ENCODE measurements around the gene PHKA1. TPM values are rescaled to one million over a fixed set of nuclear protein-coding genes. Genes with fewer than 3 reads are reported as not detected.

The PHKA1 gene
- total RNA-seq, 1 donor from 2014 or later = 3.1 TPM

DNA sequence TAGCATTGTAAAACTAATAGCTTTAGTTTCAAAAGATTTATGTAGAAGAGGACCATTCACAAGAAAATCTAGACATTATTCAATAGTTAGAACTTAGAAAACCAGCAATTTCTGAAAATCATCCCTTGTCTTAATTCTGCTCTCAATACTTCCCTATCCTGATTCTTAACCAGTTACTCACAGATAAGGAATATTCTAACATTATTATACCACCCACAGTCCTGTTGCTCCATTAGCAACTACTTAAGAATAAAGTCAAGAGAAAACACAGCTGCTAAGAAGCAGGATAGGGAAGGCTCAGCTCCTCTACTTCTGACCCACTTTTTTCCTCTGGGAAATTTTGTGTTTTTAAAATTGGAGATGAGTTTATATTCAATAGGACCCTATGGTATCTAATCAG, 47.7 kb downstream of the PHKA1 start:
- Mint-ChIP-seq H3K27me3 (ENCODE audit: unreplicated experiment) (no peaks in the 10 kb centered on the region), H3K9me3 (ENCODE audit: unreplicated experiment) (no peaks in the 10 kb centered on the region)
- TF ChIP-seq, protein P1, sequence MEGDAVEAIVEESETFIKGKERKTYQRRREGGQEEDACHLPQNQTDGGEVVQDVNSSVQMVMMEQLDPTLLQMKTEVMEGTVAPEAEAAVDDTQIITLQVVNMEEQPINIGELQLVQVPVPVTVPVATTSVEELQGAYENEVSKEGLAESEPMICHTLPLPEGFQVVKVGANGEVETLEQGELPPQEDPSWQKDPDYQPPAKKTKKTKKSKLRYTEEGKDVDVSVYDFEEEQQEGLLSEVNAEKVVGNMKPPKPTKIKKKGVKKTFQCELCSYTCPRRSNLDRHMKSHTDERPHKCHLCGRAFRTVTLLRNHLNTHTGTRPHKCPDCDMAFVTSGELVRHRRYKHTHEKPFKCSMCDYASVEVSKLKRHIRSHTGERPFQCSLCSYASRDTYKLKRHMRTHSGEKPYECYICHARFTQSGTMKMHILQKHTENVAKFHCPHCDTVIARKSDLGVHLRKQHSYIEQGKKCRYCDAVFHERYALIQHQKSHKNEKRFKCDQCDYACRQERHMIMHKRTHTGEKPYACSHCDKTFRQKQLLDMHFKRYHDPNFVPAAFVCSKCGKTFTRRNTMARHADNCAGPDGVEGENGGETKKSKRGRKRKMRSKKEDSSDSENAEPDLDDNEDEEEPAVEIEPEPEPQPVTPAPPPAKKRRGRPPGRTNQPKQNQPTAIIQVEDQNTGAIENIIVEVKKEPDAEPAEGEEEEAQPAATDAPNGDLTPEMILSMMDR (IDR thresholded peaks at IDR 0.05; ENCODE audit: partially characterized antibody, unreplicated experiment) = no peak

DNA sequence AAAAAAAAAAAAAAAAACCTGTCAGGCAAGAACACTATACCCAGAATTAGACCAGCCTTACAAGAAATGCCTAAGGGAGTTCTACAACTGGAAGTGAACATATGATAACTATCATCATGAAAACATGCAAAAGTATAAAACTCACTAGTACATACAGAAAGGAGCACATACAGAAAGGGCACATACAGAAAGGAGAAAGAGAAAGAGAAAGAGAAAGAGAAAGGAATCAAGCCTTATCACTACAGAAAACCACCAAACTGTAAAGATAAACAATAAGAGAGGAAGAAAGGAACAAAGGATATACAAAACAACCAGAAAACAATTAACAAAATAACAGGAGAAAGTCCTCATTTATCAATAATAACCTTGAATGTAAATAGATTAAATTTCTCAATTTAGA, 50.4 kb downstream of the PHKA1 start:
- Mint-ChIP-seq H3K9me3 (ENCODE audit: unreplicated experiment) (no peaks in the 10 kb centered on the region), H3K27ac (ENCODE audit: unreplicated experiment) (no peak overlapping the region), H3K4me3 (ENCODE audit: unreplicated experiment) (no peak overlapping the region), H3K27me3 (ENCODE audit: unreplicated experiment) (no peaks in the 10 kb centered on the region), H3K4me1 (ENCODE audit: low read depth, unreplicated experiment) (no peaks in the 10 kb centered on the region), H3K36me3 (ENCODE audit: unreplicated experiment) (no peaks in the 10 kb centered on the region)
- DNase-seq = no peak
- TF ChIP-seq, protein P1 (IDR thresholded peaks at IDR 0.05; ENCODE audit: partially characterized antibody, unreplicated experiment) = no peak

More for the DNA sequence above, 47.7 kb downstream of the PHKA1 start:
- no peak for DNase-seq
- no peak overlapping the region for H3K4me3 Mint-ChIP-seq (ENCODE audit: unreplicated experiment)
- no peaks in the 10 kb centered on the region for H3K36me3 Mint-ChIP-seq (ENCODE audit: unreplicated experiment)
- H3K27ac Mint-ChIP-seq (ENCODE audit: unreplicated experiment) = no peak overlapping the region
- no peaks in the 10 kb centered on the region for H3K4me1 Mint-ChIP-seq (ENCODE audit: low read depth, unreplicated experiment)

DNA sequence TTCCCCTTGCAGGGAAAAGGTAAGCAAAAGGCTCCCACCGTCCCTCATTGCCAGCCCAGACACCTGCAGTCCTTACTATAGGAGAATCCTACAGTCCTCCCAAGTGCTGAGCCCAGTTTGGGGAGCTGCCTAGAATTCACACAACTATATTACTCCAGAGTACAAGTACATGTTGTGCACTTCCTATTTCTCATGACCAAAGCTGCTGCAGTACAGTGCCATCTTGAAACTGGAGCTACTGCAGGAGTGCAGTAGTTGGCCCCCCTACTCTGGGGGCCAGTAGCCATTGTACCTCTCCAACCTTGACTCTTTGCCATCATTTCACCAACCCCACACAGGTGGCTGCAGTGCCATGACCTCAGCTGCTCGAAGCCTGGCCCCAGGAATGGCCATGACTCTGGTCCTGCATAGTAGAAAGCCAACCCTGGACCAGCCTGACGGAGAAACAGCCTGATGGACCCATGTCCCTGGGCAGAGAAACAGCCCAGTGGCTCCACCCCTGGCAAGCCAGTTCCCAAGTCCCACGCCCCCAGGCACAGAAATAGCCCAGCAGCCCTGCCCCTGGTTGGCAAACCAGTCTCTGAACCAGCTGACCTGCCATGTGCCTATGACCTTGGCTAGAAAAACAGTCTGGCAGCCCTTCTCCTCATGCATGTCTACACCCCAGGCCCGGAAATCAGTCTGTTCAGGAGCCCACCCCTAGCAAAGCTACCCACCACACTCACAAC, 51.9 kb downstream of the PHKA1 start:
- Mint-ChIP-seq H3K4me1 (ENCODE audit: low read depth, unreplicated experiment) (no peaks in the 10 kb centered on the region), H3K9me3 (ENCODE audit: unreplicated experiment) (no peaks in the 10 kb centered on the region), H3K27me3 (ENCODE audit: unreplicated experiment) (no peaks in the 10 kb centered on the region), H3K27ac (ENCODE audit: unreplicated experiment) (no peak overlapping the region), H3K4me3 (ENCODE audit: unreplicated experiment) (no peak overlapping the region), H3K36me3 (ENCODE audit: unreplicated experiment) (no peaks in the 10 kb centered on the region)
- TF ChIP-seq, protein P1 (IDR thresholded peaks at IDR 0.05; ENCODE audit: partially characterized antibody, unreplicated experiment) = no peak
- DNase-seq = no peak

DNA sequence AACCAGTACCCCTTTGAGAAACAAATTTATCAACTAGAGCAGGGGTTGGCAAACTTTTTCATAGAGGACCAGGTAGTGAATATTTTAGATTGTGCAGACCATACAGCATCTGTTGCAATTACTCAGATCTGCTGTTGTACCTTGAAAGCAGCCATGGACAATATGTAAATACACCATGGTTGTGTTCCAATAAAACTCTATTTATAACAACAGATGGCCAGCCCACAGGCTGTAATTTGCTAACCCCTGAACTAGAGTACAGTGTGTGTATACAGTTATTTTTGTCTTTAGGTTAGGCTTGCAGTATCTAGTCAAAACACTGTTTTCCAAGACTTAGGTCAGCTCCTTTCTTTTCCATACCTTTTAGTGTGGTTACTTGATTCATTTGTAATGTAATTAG, 54.4 kb downstream of the PHKA1 start:
- Mint-ChIP-seq H3K9me3 (ENCODE audit: unreplicated experiment) (no peaks in the 10 kb centered on the region), H3K27me3 (ENCODE audit: unreplicated experiment) (no peaks in the 10 kb centered on the region), H3K4me1 (ENCODE audit: low read depth, unreplicated experiment) (no peaks in the 10 kb centered on the region), H3K27ac (ENCODE audit: unreplicated experiment) (no peak overlapping the region), H3K36me3 (ENCODE audit: unreplicated experiment) (no peaks in the 10 kb centered on the region), H3K4me3 (ENCODE audit: unreplicated experiment) (no peak overlapping the region)
- TF ChIP-seq, protein P1 (IDR thresholded peaks at IDR 0.05; ENCODE audit: partially characterized antibody, unreplicated experiment) = no peak
- no peak for DNase-seq

DNA sequence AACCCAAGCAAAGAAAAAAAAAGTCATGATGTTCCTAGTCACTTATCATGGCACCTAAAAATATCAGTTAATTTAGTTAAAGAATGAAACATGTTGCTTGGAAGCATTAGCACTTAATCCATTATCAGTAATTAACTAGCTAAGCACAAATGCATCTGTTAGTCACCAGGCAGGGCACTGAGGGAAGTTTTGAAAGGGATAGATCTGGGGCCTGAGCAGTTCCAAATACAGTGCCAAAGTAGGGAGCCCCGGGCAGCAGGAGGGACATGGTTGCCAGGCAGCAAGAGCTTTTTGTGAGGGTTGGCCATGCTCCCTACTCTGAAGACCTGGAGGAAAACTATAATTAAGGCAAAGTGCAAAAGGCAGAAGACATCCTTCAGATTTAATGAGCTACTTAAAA, 62.0 kb downstream of the PHKA1 start:
- Mint-ChIP-seq H3K9me3 (ENCODE audit: unreplicated experiment) (peaks cover 2% of the 10 kb centered on the region), H3K4me3 (ENCODE audit: unreplicated experiment) (no peak overlapping the region), H3K4me1 (ENCODE audit: low read depth, unreplicated experiment) (no peaks in the 10 kb centered on the region), H3K27ac (ENCODE audit: unreplicated experiment) (no peak overlapping the region), H3K36me3 (ENCODE audit: unreplicated experiment) (no peaks in the 10 kb centered on the region), H3K27me3 (ENCODE audit: unreplicated experiment) (no peaks in the 10 kb centered on the region)
- TF ChIP-seq, protein P1 (IDR thresholded peaks at IDR 0.05; ENCODE audit: partially characterized antibody, unreplicated experiment) = no peak
- DNase-seq = no peak
